Epithelial cell of proximal tubule (primary cell): Measurements from ENCODE around the gene GRB10. TPM values are rescaled to one million over a fixed set of nuclear protein-coding genes. Genes with fewer than 3 reads are reported as not detected.

Source experiments
- DNase-seq: peaks from one replicate; pipeline ENCODE4 v3.0.0-alpha.2; 2011; ENCODE audit warnings: low read depth
- H3K4me3 ChIP-seq: 2 replicates; pipeline ENCODE4 v1.5.1; 2011; ENCODE audit warnings: low read depth, mild to moderate bottlenecking, low read length
- total RNA-seq: library from RNA; depleted of rRNA; stranded (reverse); fragments of >200 nt; gene quantifications from 2 replicates; pipeline ENCODE4 v1.2.3, GENCODE V29; 2015
- TF ChIP-seq, protein P1 (sequence below): conservative IDR thresholded peaks from 2 replicates; pipeline ENCODE4 v1.5.1; 2012; ENCODE audit warnings: low read depth, mild to moderate bottlenecking, low read length

Gene GRB10
- total RNA-seq, 1 donor from 2014 or later = 33.4 TPM

DNA sequence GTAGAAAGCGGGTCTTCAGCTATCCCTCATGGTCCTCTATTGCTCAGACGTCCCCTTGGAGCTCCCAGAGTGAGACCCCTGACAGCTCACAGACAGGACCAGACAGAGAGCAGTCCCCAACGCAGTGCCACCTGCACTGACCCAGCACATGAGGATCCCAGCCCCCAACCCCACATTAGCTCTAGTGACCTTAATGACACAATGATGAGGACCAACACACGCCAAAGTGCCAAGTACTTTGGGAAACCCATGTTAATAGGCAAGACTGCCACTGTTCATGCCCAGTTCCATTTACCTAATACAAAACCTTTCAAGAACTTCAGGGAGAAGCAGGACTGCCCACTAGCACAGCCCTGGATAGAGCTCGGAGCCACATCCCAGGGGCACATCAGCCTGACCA lies 5.7 kb upstream of the GRB10 start:
- no peak overlapping the region for H3K4me3 ChIP-seq
- no peak for DNase-seq
- TF ChIP-seq, protein P1, sequence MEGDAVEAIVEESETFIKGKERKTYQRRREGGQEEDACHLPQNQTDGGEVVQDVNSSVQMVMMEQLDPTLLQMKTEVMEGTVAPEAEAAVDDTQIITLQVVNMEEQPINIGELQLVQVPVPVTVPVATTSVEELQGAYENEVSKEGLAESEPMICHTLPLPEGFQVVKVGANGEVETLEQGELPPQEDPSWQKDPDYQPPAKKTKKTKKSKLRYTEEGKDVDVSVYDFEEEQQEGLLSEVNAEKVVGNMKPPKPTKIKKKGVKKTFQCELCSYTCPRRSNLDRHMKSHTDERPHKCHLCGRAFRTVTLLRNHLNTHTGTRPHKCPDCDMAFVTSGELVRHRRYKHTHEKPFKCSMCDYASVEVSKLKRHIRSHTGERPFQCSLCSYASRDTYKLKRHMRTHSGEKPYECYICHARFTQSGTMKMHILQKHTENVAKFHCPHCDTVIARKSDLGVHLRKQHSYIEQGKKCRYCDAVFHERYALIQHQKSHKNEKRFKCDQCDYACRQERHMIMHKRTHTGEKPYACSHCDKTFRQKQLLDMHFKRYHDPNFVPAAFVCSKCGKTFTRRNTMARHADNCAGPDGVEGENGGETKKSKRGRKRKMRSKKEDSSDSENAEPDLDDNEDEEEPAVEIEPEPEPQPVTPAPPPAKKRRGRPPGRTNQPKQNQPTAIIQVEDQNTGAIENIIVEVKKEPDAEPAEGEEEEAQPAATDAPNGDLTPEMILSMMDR = no peak

DNA sequence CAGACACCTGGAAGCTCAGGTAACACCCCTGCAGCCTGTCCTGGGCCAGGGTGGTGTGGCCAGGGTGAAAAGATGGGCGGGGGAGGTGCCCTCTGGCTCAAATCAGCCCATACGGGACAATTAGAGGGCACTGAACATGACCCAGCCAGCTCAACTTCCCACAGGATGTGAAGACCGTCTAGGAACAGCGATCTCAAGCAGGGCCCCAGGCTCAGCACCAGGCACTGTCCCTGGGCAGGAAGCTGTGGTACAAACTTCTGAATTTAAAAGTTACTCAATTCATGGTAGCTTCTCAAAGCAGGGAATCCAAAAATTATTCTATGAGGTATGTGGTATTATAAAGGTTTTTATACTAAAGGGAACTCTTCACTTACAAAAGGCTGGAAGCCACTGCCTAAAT lies 5.1 kb upstream of the GRB10 start:
- DNase-seq = no peak
- no peak overlapping the region for H3K4me3 ChIP-seq
- TF ChIP-seq, protein P1 = no peak

DNA sequence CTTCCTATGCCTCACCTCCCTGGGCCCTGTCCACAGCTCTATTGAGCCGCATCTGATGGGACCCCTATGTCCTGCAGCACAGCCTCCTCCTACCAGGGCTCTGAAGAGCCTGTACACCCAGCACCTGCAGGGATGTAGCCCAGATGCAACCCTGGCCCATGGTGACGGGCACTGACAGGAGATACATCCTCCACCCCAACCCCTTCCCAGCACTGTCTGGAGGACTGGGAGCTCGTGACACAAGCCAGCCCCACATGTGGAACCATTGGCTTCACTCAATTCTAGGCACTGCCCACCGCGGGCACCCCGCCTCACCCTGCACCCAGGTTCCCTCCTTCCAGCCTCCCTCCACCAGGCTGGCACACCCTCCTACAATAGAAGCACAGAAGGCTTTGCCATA lies 2.6 kb upstream of the GRB10 start:
- TF ChIP-seq, protein P1 = no peak
- no peak for DNase-seq

DNA sequence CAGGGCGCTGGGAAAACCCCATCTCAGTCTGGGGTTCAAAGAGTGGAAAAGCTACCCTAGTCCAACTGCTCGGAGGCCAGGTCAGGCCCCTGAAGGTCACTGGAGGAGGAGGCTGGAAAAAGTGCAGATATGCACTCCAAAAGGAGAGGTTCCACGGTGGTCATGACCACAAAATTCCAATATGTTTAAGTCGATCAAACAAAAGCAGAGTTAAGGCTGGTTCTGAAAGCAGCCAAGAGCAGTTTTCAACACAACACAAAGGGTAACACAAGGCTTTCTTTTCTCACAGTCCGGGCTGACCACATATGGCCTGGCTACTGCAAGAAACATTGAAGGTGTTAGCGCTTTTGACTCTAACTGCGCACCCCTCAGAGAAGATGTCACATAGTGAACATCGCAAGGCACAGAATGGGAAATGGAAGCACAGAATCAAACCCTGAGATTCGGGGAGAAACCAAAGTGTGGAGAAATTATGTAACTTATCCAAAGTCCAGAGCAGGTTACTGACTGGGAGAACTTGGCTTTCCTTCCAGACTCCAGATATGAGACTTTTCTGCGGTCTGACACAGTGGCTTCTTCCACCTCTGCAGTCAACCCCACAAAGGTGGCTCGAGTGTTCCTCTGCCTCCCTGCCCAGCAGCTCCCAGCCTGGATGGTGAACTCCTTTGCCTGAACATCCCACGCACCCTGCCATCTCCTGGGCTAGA lies 1.3 kb upstream of the GRB10 start:
- DNase-seq = no peak
- no peak overlapping the region for H3K4me3 ChIP-seq
- TF ChIP-seq, protein P1 = no peak

More for the DNA sequence above, 2.6 kb upstream of the GRB10 start:
- H3K4me3 ChIP-seq = no peak overlapping the region

DNA sequence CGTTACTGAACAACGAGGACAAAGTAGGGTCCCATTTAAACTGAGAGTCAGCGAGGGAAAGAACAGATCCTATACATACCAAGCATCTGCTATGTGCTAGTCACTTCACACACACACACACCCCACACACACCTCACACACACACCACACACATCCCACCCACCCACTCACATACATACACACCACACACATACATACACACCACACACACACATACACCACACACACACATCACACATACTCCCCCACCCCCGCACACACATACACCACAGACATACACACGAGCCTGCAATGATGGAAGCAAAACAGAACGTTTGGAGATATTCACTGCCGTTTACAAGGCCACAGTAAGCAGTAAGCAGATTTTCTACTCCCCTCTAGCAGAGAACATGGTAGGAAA lies 607 bp upstream of the GRB10 start:
- no peak for DNase-seq
- peak overlapping the region; percentile 54 for H3K4me3 ChIP-seq
- TF ChIP-seq, protein P1 = no peak

DNA sequence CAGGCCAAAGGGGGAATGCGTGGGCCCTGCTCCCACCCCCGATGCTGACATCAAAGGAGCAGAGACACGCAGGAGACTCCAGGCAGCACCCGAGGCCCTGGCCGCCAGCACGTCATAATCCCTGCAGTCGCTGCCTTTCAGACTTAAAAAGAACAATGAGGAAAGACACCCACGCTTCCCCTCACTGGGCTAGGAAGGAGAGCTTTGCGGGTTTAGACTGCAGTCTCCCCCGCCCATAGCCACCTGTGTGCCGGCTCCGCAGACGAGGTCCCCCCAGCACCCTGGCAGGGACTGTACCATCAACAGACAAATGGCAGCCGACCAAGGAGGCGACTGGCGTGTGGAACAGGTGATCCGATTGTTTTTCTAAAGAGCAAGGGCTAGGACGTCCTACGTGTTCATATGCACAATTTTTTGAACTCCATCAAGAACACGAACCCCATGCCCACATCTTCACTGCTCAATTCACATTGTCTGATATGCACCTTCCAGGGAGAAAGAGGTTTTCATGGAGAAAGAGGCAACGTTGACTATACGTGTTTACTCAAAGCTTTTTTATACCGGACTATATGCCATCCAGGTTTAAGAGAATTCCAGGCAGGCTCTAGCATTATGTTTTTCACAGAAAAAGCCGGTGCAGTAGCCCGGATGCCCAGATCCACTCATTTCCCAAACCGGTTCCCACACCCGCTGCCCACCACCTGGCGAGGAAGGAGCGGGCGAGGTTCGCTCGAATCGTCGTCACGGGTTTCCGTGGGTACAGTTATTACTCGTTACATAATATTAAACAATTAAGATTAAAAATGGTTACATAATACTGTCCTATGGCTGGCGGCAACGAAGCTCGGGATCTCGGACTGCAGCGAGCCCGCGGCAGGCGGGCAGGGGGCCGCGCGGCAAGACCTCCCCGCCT lies 1.1 kb downstream of the GRB10 start:
- DNase-seq = no peak
- TF ChIP-seq, protein P1 = no peak
- H3K4me3 ChIP-seq = peak overlapping the region; percentile 37
